Hematopoietic multipotent progenitor cell treated with erythropoietin and hydrocortisone succinate and interleukin-3 and kit ligand, for 6 days (in vitro differentiated cells): ENCODE measurements around the gene FHL1.

Experiments
- DNase-seq: peaks from one replicate; pipeline ENCODE4 v3.0.0-alpha.2; 2015

FHL1 gene

GRCh38 chrX:136260776-136261175 lies 113.4 kb downstream of the FHL1 start:
- no peak for DNase-seq
